NCI-H526 (cell line): ENCODE results near the gene FAM237B.
"Not testable (repeated sequence)": the region's sequence is repeated elsewhere in the genome, so short reads cannot be mapped to it uniquely, and the experiment has no call there.

Experiments used
- DNase-seq, 2 experiments: peaks; one replicate each; lab custom pipeline; 2025; lab: John Stamatoyannopoulos, UW

FAM237B gene

DNA sequence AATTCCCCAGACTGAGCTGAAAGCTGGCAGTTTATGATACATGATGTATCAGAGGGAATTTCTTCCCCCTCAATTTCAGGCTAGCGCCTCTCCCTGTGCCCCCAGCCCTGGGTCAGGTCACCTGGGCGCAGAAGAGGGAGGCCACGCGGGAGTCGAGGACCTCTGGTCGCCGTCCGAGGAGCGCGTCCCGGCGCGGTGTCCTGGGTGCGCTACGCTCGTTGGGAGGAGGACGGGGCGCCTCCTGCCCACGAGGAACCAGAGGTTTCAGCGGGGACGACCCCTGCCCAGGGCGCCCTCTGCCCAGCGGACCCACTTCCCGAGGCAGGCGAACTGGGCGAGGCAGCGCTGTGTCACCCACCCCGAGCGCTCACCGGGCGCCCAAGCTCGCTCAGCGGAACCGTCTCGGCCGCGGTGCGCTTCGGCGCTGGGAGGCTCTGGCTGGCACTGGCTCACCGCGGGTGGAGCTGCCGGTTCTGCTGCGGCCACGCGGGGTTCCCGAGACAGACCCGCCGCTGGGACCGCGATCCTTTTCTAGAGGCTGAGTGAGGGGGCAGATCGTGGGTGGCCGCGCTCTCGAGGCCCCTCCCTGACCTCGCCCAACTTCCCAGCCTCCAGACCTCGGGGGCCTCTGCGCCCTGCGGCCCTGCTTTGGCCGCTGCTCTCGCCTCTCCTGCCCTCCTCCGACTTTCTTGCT is at the start of gene FAM237B:
FAM237B (minus strand) TSS at position 504 of the 694 bp plus-strand sequence. CDS start 1,556 bp downstream, outside the sequence.
- peak in 1 of 2 experiments; percentile 73 for DNase-seq

DNA sequence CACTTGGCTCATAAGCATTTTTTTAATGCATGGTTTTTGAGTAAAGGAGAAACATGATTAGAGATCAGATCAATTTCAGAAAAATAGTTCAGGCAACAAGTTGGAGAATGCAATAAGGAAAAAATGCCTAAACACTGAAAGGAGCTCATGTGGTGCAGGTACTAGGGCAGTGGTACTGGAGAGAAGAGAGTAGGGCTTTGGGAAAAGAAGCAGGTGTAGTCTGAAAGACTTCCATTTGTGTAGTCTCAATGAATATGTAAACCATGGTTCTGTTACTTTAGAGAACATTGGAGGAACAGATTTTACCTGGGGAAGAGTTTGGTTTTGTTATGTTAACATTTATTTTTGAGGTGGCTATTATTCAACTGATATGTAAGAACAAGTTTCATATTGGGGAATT is 30.9 kb upstream of the FAM237B start:
- no peak for DNase-seq

DNA sequence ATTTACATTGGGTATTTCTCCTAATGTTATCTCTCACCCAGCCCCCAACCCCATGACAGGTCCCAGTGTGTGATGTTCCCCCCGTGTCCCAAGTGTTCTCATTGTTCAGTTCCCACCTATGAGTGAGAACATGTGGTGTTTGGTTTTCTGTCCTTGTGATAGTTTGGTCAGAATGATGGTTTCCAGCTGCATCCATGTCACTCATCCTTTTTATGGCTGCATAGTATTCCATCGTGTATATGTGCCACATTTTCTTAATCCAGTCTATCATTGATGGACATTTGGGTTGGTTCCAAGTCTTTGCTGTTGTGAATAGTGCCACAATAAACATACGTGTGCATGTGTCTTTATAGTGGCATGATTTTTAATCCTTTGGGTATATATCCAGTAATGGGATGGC is 28.9 kb upstream of the FAM237B start:
- not testable (repeated sequence) for DNase-seq

DNA sequence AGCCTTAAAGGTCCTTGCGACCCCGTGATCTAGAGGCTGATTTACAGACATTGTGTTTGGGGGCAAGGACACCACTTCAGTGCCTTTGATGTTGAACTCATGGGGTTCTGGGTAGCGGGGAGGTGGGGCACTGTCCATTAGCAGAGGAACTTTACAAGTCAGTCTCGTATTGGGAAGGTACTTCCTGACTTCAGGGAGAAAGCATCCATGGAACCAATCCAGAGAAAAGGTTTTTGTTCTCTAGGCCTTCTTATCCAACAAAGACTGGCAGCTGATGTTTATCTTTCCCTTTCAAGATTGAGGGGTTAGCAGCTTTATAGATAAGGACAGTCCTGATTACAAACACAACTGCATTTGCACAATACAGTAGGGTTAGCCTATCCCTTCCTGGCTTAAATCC is 28.2 kb upstream of the FAM237B start:
- DNase-seq = no peak

DNA sequence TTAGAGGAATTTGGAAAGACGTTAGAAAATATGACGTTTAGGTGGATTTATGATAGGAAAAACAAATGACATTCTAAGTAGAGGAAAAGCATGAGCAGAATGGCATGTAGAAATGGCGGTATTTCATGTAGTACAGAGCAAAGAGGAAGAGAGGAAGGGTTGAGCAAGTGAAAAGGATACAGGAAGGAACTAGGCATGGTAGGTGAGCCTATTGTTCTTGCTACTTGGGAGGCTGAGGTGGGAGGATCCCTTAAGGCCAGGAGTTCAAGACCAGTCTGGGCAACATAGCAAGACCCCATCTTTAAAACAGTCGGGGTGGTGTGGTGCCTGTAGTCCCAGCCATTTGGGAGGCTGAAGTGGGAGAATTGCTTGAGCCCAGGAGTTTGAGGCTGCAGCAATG is 26.7 kb upstream of the FAM237B start:
- no peak for DNase-seq

DNA sequence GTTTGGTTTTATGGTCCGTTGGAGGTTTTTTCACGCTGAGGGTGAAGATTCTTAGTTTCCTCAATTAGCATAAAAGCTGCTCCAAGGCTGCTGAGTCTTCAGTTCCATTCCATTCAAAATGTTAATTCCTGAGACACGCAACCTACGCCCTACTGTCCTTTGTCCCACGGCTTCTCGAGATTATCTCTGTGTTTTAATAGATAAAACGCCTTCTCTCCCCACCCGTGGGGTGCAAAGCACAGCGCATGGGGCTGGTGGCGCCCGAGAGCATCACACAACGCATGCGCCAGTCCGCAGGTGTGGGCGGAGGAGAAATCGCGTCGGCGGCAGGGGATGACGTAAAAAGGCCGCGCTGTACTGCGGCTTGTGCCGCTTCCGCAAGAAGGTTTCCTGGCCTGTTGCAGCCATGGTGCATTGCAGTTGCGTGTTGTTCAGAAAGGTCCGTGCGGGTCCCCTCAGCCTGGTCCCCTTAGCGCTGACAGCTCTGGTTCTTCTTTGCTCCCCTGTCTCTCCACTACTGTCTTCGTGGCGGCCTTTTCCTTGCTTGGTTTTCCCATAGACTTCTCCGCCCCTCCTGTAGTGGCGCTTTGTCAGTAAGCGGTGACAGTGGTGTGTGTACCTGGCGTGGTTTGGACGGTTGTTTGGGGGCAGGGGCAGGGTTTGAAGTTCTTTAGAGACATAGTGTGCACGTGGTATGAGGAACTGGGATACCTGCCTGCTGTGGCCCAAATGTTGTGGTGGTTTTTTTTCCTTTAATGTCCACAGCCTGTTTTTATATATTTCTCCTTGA is 25.4 kb upstream of the FAM237B start, which contains the start of gene GTPBP10:
GTPBP10 (plus strand) TSS at position 381 of the 790 bp plus-strand sequence; CDS start at position 407, 26 bp downstream.
- DNase-seq = peak; percentile 94 to 99

DNA sequence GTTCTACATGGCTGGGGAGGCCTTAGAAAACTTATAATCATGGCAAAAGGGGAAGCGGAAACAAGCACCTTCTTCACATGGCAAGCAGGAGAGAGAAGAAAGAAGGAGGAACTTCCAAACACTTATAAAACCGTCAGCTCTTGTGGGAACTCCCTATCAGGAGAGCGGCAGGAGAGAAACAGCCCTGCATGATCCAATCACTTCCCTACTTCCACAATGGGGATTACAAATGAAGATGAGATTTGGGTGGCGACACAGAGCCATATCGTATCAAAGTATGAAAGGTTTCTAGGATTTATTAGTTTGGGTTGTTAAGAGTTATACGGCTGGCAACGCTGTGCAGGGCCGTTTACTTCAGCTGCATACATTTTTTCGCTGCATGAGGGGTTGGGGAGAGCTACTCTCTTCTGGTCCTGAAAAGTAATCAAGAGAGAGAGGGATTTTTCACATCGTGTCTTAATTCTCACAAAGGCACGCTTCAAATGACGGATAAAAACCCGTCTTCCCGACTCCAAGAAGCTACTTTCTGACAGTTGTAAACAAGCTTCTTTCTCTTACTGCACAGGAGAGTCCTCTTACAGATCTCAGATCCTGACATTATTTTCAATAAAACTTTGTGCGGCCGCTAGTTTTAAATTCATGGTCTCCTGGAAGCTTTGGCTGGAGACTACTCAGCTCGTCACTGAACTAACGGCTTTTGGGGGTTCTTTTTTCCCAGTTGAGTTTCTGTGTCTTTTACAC is 24.7 kb upstream of the FAM237B start:
- DNase-seq = peak in 1 of 2 experiments; percentile 49

DNA sequence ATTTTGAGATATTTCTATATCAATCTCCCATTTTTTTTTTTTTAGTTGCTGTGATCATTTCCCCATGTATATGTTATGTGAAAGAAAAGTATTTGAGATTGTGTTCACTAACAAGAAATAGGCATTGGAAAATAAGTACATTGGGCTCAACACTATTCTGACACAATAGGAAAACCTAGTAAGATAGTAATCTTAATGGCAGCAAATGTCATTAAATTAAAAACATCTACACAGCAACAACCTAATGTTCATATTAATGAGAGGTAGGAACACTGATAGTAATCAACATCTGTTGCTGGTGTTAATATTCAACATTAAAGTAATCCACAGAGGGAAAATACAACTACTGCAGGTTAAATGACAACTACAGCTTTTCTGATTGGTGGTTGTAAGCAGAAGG is 23.9 kb upstream of the FAM237B start:
- no peak for DNase-seq

DNA sequence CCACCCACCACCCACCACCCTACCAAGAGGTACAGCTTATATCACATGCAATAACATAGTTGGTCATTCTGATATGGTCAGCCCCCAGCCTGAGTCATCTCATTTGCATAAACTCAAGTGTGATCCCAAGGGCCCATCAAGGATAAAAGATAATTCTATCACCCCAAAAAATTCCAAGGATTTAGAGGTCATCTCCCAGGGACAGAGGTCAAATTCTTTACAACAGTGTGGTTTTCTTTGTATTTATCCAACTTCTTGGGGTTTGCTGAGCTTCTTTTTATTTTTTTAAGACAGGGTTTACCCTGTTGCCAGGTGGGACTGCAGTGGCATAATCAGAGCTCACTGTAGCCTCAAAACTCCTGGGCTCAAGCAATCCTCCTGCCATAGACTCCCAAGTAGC is 16.0 kb upstream of the FAM237B start:
- no peak for DNase-seq

DNA sequence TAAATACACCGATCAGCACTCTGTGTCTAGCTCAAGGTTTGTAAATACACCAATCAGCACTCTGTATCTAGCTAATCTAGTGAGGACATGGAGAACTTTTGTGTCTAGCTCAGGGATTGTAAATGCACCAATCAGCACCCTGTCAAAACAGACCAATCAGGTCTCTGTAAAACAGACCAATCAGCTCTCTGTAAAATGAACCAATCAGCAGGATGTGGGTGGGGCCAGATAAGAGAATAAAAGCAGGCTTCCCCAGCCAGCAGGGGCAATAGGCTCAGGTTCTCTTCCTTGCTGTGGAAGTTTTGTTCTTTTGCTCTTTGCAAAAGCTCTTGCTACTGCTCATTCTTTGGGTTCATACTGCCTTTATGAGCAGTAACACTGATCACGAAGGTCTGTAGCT is 13.8 kb upstream of the FAM237B start:
- not testable (repeated sequence) for DNase-seq

DNA sequence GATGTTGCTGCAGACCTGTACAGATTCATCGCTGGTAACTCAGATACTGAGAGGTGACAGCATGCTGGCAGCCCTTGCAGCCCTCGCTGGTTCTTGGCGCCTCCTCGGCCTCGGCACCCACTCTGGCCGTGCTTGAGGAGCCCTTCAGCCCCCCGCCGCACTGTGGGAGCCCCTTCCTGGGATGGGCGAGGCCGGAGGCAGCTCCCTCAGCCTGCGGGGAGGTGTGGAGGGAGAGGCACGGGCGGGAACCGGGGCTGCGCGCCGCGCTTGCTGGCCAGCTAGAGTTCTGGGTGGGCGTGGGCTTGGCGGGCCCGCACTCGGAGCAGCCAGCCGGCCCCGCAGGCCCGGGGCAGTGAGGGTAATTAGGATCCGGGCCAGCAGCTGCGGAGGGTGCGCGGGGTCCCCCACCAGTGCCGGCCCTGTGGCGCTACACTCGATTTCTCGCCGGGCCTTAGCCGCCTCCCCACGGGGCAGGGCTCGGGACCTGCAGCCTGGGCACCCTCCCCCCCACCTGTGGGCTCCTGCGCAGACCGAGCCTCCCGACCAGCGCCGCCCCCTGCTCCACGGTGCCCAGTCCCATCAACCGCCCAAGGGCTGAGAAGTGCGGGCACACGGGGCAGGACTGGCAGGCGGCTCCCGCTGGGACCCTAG is 13.2 kb upstream of the FAM237B start:
- DNase-seq = peak in 1 of 2 experiments; percentile 33

DNA sequence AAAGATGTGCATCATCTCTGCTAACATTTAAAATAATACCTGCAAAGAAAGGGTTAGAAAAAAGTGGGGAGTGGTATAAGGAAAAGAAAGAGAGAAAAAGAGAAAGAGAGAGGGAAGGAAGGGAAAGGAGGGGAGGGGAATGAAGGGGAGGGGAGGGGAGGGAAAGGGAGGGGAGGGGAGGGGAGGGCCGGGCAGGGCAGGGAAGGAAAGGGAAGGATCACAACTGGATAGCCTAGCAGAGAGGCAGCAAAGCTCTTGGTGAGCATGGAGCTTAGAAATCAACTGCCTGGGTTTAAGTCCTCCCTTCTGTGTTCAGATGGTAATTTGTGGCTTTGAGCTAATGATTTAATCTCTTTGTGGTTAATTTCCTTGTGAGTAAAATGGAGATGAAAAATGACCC is 5.4 kb upstream of the FAM237B start:
- no peak for DNase-seq

DNA sequence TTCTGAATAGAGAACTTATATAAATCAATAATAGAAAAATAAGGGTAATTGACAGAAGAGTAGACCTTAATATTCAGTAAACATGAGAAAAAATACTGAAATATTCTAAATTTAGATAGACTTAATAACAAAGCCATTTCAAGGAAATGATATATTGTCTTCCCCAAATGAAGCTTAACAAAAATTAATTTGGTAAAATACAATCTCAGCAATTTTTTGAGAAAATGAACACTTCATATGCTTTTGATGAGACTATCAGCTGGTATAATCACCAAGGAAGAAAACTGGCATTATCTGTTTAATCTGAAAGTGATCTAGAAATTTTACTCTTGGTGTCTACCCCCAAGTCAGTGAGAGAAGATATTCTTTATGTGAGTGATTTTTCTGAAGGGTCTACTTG is 1.7 kb upstream of the FAM237B start:
- no peak for DNase-seq

DNA sequence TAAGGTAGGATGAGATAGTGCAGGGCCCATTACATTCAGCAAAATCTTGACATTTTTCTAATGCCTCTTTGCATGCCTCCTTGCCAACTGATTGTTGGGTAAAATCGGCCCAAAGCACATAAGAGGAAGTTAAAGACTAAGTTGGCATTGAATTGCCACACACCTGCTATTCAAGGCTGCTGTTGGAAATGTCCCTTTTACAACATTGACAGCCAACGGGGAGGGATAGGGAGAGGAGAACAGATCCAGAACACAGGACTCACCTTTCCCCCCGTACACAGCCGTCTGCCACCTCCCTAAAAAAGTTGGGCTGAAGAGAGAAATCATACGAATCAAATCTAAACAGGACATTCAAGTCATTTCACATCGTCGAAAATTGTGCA is 695 bp downstream of the FAM237B start:
- DNase-seq = no peak

DNA sequence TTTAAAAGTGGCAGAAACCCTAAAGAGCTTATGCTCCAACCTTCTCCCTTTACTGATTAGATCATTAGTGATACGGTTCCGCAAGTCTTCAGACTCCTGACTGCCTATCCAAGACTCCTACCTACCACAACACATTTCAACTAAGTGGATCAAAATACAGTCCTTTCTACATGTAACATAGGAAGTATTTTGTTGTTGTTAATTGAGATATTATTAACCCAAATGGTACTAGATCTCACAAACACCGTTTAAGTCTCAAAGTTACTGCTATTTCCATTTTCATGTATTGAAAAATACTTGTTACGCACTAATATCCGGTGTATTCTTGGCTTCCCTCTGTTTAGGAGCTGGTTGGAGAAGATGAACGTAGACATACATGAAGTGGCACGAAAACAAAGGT is 1.1 kb downstream of the FAM237B start:
- no peak for DNase-seq

DNA sequence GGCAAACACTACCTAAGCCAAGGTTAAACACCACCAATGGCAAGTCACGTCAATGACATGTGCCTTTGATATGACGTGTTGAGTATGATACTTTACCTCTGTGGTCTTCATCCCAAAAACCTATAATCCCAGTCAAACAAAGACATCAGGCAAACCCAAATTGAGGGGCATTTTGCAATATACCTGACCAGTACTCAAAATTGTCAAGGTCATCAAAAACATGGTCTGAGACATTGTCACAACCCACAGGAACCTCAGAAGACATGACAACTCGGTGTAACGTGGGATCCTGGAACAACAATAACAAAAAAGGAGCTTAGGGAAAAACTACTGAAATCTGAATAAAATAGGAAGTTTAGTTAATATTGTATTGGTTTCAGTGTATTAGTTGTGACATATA is 7.2 kb downstream of the FAM237B start:
- DNase-seq = no peak

DNA sequence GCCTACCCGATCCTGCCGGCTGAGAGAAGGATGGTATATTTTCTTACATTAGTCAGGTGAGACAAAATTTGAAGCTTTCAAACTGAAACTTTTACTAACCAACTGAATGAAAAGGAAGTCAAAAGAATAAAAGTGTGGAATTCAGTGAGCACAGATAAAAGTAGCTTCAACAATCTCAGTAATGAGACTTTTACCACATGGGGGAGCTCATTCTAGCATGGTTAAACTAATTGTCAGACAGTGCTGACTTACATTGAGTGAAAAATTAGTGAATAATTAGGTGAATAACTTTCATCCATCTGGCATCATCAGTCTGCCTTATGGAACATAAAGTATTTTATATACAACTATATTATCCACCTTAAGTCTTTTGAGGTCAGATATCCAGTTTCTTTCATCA is 8.4 kb downstream of the FAM237B start:
- peak in 1 of 2 experiments; percentile 12 for DNase-seq

DNA sequence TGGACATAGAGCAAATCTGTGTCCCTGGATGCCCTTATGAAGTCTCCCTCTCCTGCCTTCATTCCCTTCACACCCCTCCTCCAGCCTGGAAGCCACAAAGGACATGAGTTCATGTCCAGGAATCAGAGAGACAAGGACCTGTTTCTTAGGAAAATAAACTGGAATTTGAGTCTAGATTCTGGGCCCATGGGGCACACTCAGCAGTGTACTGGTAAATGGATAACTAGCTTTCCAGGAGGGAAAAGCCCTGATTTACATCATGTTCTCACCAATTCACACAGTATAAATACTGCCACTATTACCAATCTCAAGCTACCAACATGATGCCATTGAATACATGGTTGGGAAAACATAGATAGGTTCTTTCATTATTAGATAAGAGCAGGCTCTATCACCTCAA is 9.9 kb downstream of the FAM237B start:
- DNase-seq = no peak

DNA sequence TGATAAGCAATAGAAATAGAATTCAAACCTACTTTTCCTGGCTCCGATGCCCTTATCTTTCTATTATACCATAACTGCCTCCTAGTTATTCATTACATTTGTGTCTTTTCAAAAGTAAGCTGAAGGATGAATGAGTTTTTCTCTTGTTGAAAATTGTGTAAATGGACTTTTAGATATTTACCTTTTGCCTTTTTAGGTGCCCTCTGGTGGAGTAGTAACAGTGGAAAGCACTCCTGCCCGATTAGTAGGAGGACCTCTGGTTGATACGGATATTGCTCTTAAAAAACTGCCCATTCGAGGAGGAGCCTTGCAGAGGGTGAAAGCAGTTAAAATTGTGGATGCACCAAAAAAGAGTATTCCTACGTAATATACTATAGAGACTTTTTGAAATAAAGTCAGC is 11.2 kb downstream of the FAM237B start:
- DNase-seq = no peak

DNA sequence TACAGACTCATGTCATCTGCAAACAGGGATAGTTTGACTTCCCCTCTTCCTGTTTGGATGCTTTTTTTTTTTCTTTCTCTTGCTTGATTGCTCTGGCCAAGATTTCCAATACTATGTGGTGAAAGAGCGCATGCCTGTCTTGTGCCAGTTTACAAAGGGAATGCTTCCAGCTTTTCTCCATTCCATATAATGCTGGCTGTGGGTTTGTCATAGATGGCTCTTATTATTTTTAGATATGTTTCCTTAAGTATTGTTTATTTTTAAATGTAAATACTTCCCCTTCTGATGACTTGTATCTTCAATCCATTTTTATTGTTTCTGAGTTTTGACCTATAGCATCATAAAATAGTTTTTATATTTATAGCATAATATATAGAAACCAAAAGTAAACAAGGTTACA is 17.9 kb downstream of the FAM237B start:
- DNase-seq = no peak

DNA sequence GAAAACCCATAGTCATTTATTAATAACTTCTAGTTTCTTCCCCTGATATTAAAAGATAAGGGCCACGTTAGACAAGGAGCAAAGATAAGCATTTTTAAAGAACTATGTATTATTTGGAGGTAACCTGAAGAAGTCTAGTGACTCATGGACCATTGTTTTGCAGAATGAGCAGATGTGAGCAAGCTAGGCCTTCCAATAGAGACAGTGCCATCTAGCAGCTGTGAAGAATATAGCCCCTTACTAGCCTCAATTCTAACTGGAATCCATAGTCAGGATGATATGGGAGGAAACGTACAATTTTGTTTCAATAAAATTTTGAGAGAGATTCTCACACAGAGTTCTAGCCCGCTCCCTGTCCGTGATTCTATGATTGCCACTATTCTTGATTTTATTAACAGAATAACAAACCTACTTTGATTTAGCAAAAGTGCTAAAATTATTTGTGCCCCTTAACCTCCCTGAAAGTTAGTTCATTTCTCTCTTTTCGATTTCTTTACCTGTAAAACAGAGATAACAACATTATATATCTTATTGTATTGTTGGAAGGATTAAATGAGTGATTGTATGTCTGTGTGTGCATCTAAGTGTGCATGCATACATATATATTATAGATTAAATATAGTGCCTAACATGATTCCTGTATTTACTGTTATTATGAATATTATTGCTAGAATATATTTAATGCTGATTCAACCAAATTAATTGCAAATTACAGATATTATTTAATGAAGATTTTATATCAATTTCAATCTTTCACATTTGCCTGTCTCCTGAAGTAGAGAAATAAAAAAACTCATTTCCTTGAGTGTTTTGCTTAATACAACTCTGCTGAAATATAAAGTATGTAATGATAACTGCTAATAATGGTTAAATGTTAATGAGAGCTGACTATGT is 22.7 kb downstream of the FAM237B start:
- DNase-seq = peak; percentile 25 to 63
